Naive B cell (primary cell): ENCODE results near the gene PTGFR. TPM values are rescaled to one million over a fixed set of nuclear protein-coding genes. Genes with fewer than 3 reads are reported as not detected.
A peak's percentile ranks its signal among the peaks of the same experiment; 100 is the strongest.

ENCODE experiments used
- ATAC-seq, 2 donors: fragments of 150-1000 bp; cut with Tn5 transposase; 2 replicates each; pipeline ENCODE4 v1.10.0; 2021; ENCODE audit warnings: low read depth in 2 of 2, mild to moderate bottlenecking in 2 of 2, moderate library complexity in 2 of 2
- DNase-seq: peaks from one replicate; pipeline ENCODE4 v3.0.0; 2022
- H3K27ac Mint-ChIP-seq, 6 donors: one replicate each; pipeline ENCODE4 v1.8.0; 2020 to 2022; ENCODE audit warnings: mild to moderate bottlenecking in 6 of 6, mixed read lengths in 6 of 6, moderate library complexity in 5 of 6, inconsistent platforms in 2 of 6
- H3K27me3 Mint-ChIP-seq, 3 donors: one replicate each; pipeline ENCODE4 v1.8.0; 2021 to 2022; ENCODE audit warnings: mixed read lengths in 3 of 3, mild to moderate bottlenecking in 1 of 3
- H3K36me3 Mint-ChIP-seq, 2 donors: one replicate each; pipeline ENCODE4 v1.8.0; 2020 to 2022; ENCODE audit warnings: mixed read lengths in 2 of 2, inconsistent platforms in 1 of 2, mild to moderate bottlenecking in 1 of 2
- H3K4me1 Mint-ChIP-seq, 3 donors: one replicate each; pipeline ENCODE4 v1.8.0; 2020 to 2022; ENCODE audit warnings: mixed read lengths in 3 of 3, inconsistent platforms in 1 of 3, mild to moderate bottlenecking in 1 of 3, moderate library complexity in 1 of 3
- H3K4me3 Mint-ChIP-seq, 8 donors: one replicate each; pipeline ENCODE4 v1.8.0; 2020 to 2022; ENCODE audit warnings: mild to moderate bottlenecking in 8 of 8, mixed read lengths in 8 of 8, moderate library complexity in 8 of 8, inconsistent platforms in 2 of 8
- H3K9me3 Mint-ChIP-seq, 7 donors: one replicate each; pipeline ENCODE4 v1.8.0; 2020 to 2022; ENCODE audit warnings: mixed read lengths in 7 of 7, mild to moderate bottlenecking in 5 of 7, inconsistent platforms in 2 of 7, moderate library complexity in 1 of 7
- polyA plus RNA-seq, 6 donors: library from polyadenylated mRNA; unstranded; fragments of 300-500 nt; fragmentation: Illumina TruSeq; gene quantifications; one replicate each; pipeline ENCODE4 v1.2.3, GENCODE V29; 2021; ENCODE audit warnings: low read depth in 6 of 6

The PTGFR gene
- not detected for polyA plus RNA-seq

GRCh38 chr1:78490861-78491450 lies at the start of gene PTGFR:
Gene PTGFR (plus strand): TSS chr1:78490974. CDS start chr1:78492744, 1,770 bp downstream.
- ATAC-seq (no peak), DNase-seq (no peak)
- Mint-ChIP-seq H3K4me1 (peaks cover 0 to 9% (median 6%) of the 10 kb centered on the region in 3 donors), H3K36me3 (no peaks in the 10 kb centered on the region), H3K27me3 (peaks cover 25 to 43% (median 37%) of the 10 kb centered on the region in 3 donors), H3K4me3 (peak within 1 kb of the TSS in 2 of 8 donors; percentile 36 to 59), H3K27ac (peak within 1 kb of the TSS in 1 of 6 donors; percentile 24), H3K9me3 (peaks cover 0 to 29% (median 8%) of the 10 kb centered on the region in 7 donors)

- no peaks in the 10 kb centered on the region for H3K27me3 Mint-ChIP-seq
- H3K4me1 Mint-ChIP-seq, result no peaks in the 10 kb centered on the region
- no peak overlapping the region for H3K4me3 Mint-ChIP-seq
- no peak for DNase-seq
- H3K27ac Mint-ChIP-seq, result no peak overlapping the region
- H3K9me3 Mint-ChIP-seq, result peaks cover 0 to 7% (median 1%) of the 10 kb centered on the region in 7 donors
- ATAC-seq, result no peak
- no peaks in the 10 kb centered on the region for H3K36me3 Mint-ChIP-seq
Measured at GRCh38 chr1:78441921-78442320, 48.9 kb upstream of the PTGFR start.

GRCh38 chr1:78447086-78447485 lies 43.7 kb upstream of the PTGFR start:
- peaks cover 0 to 6% (median 1%) of the 10 kb centered on the region in 7 donors for H3K9me3 Mint-ChIP-seq
- no peak for ATAC-seq

GRCh38 chr1:78464449-78464891 lies 26.3 kb upstream of the PTGFR start:
- peaks cover 11 to 36% (median 23%) of the 10 kb centered on the region in 7 donors for H3K9me3 Mint-ChIP-seq
- H3K36me3 Mint-ChIP-seq, result peaks cover 0 to 8% of the 10 kb centered on the region in 2 donors
- no peaks in the 10 kb centered on the region for H3K27me3 Mint-ChIP-seq

More at GRCh38 chr1:78447086-78447485, 43.7 kb upstream of the PTGFR start:
- Mint-ChIP-seq H3K27ac (no peak overlapping the region), H3K4me1 (no peaks in the 10 kb centered on the region), H3K27me3 (no peaks in the 10 kb centered on the region), H3K36me3 (no peaks in the 10 kb centered on the region), H3K4me3 (no peak overlapping the region)
- DNase-seq, result no peak

GRCh38 chr1:78465143-78465542 lies 25.6 kb upstream of the PTGFR start:
- peaks cover 10 to 35% (median 19%) of the 10 kb centered on the region in 7 donors for H3K9me3 Mint-ChIP-seq
- H3K27ac Mint-ChIP-seq, result no peak overlapping the region
- no peak for ATAC-seq

More at GRCh38 chr1:78464449-78464891, 26.3 kb upstream of the PTGFR start:
- H3K27ac Mint-ChIP-seq, result no peak overlapping the region
- no peak for DNase-seq
- H3K4me3 Mint-ChIP-seq, result no peak overlapping the region
- no peaks in the 10 kb centered on the region for H3K4me1 Mint-ChIP-seq
- ATAC-seq, result no peak

GRCh38 chr1:78468521-78468920 lies 22.3 kb upstream of the PTGFR start:
- peaks cover 0 to 11% (median 6%) of the 10 kb centered on the region in 7 donors for H3K9me3 Mint-ChIP-seq
- no peak overlapping the region for H3K4me3 Mint-ChIP-seq
- ATAC-seq (no peak), DNase-seq (no peak)
- no peaks in the 10 kb centered on the region for H3K36me3 Mint-ChIP-seq
- H3K4me1 Mint-ChIP-seq, result no peaks in the 10 kb centered on the region
- no peak overlapping the region for H3K27ac Mint-ChIP-seq
- no peaks in the 10 kb centered on the region for H3K27me3 Mint-ChIP-seq

More at GRCh38 chr1:78465143-78465542, 25.6 kb upstream of the PTGFR start:
- H3K4me3 Mint-ChIP-seq, result peak overlapping the region in 1 of 8 donors; percentile 32
- no peaks in the 10 kb centered on the region for H3K4me1 Mint-ChIP-seq
- peaks cover 0 to 8% of the 10 kb centered on the region in 2 donors for H3K36me3 Mint-ChIP-seq
- DNase-seq, result no peak
- H3K27me3 Mint-ChIP-seq, result no peaks in the 10 kb centered on the region

- Mint-ChIP-seq H3K27me3 (no peaks in the 10 kb centered on the region), H3K9me3 (peaks cover 0 to 8% (median 4%) of the 10 kb centered on the region in 7 donors), H3K27ac (no peak overlapping the region), H3K4me1 (no peaks in the 10 kb centered on the region), H3K4me3 (no peak overlapping the region), H3K36me3 (no peaks in the 10 kb centered on the region)
- DNase-seq (no peak), ATAC-seq (no peak)
Measured at GRCh38 chr1:78469576-78469975, 21.2 kb upstream of the PTGFR start.

- Mint-ChIP-seq H3K9me3 (peaks cover 0 to 6% (median 0%) of the 10 kb centered on the region in 7 donors), H3K4me3 (no peak overlapping the region)
Measured at GRCh38 chr1:78471890-78472620, 18.7 kb upstream of the PTGFR start.

GRCh38 chr1:78472851-78473496 lies 17.8 kb upstream of the PTGFR start:
- no peak for ATAC-seq
- Mint-ChIP-seq H3K27me3 (no peaks in the 10 kb centered on the region), H3K36me3 (no peaks in the 10 kb centered on the region)

More at GRCh38 chr1:78471890-78472620, 18.7 kb upstream of the PTGFR start:
- DNase-seq, result no peak
- Mint-ChIP-seq H3K27ac (no peak overlapping the region), H3K27me3 (no peaks in the 10 kb centered on the region), H3K36me3 (no peaks in the 10 kb centered on the region), H3K4me1 (no peaks in the 10 kb centered on the region)
- ATAC-seq, result no peak

GRCh38 chr1:78474092-78474491 lies 16.7 kb upstream of the PTGFR start:
- Mint-ChIP-seq H3K27me3 (no peaks in the 10 kb centered on the region), H3K4me1 (no peaks in the 10 kb centered on the region), H3K36me3 (no peaks in the 10 kb centered on the region), H3K9me3 (peaks cover 0 to 3% (median 0%) of the 10 kb centered on the region in 7 donors), H3K27ac (no peak overlapping the region), H3K4me3 (peak overlapping the region in 1 of 8 donors; percentile 83)
- ATAC-seq (no peak), DNase-seq (no peak)

More at GRCh38 chr1:78472851-78473496, 17.8 kb upstream of the PTGFR start:
- H3K9me3 Mint-ChIP-seq, result peaks cover 0 to 3% (median 0%) of the 10 kb centered on the region in 7 donors
- DNase-seq, result no peak
- H3K27ac Mint-ChIP-seq, result no peak overlapping the region
- H3K4me3 Mint-ChIP-seq, result no peak overlapping the region
- H3K4me1 Mint-ChIP-seq, result no peaks in the 10 kb centered on the region

GRCh38 chr1:78475888-78476610 lies 14.7 kb upstream of the PTGFR start:
- Mint-ChIP-seq H3K27me3 (no peaks in the 10 kb centered on the region), H3K36me3 (no peaks in the 10 kb centered on the region), H3K9me3 (peaks cover 0 to 5% (median 0%) of the 10 kb centered on the region in 7 donors), H3K27ac (no peak overlapping the region), H3K4me1 (no peaks in the 10 kb centered on the region), H3K4me3 (no peak overlapping the region)
- no peak for ATAC-seq
- no peak for DNase-seq

- Mint-ChIP-seq H3K27me3 (peaks cover 4 to 11% (median 7%) of the 10 kb centered on the region in 3 donors), H3K4me3 (no peak overlapping the region), H3K36me3 (no peaks in the 10 kb centered on the region), H3K9me3 (peaks cover 2 to 16% (median 8%) of the 10 kb centered on the region in 7 donors), H3K4me1 (no peaks in the 10 kb centered on the region), H3K27ac (no peak overlapping the region)
- DNase-seq (no peak), ATAC-seq (no peak)
Measured at GRCh38 chr1:78483903-78484302, 6.9 kb upstream of the PTGFR start.
